Measurements from ENCODE around the gene ISOC1.

Gene ISOC1

GRCh38 chr5:129078660-129079059 lies 15.9 kb upstream of the ISOC1 start:
- Histone ChIP-seq H3K9me3 (ENCODE audit: low read depth, low read length) (no peaks in the 10 kb centered on the region), H3K36me3 (ENCODE audit: insufficient read depth, low read length) (no peaks in the 10 kb centered on the region), H3K4me3 (no peak overlapping the region), H3K27ac (no peak overlapping the region), H3K9ac (ENCODE audit: insufficient read length) (no peak overlapping the region)
- TF ChIP-seq FOXP2 (optimal IDR thresholded peaks at IDR 0.05; ENCODE audit: control extremely low read depth, extremely low read length, insufficient read depth) (no peak), POLR2AphosphoS5 (IDR thresholded peaks at IDR 0.05; ENCODE audit: borderline replicate concordance, low read depth, low read length) (no peak), EZH2 (IDR thresholded peaks at IDR 0.05) (no peak)
- DNase-seq (ENCODE audit: low read depth, low spot score), result no peak

DNA sequence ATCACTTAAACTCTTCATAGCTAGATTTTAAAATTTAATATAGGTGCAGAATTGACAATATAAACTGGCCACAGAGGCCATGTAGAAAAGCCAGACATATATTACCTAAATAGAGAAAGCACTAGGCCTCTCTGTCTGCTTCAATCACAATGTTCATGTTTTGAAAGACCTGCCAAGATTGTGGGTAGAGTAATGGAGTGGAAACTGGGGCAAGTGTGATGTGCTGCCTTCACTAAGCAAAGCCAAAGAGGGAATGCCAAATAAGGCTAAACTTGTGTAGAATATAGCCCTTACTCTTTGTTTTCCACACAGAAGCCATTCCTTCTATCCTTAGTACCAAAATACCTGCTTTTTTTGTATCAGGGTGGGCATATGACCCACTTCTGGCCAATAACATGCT lies 15.1 kb upstream of the ISOC1 start:
- DNase-seq (ENCODE audit: low read depth, low spot score), result no peak
- Histone ChIP-seq H3K27ac (no peak overlapping the region), H3K9me3 (ENCODE audit: low read depth, low read length) (no peaks in the 10 kb centered on the region), H3K9ac (ENCODE audit: insufficient read length) (no peak overlapping the region), H3K36me3 (ENCODE audit: insufficient read depth, low read length) (no peaks in the 10 kb centered on the region), H3K4me3 (no peak overlapping the region)
- TF ChIP-seq FOXP2 (optimal IDR thresholded peaks at IDR 0.05; ENCODE audit: control extremely low read depth, extremely low read length, insufficient read depth) (no peak), POLR2AphosphoS5 (IDR thresholded peaks at IDR 0.05; ENCODE audit: borderline replicate concordance, low read depth, low read length) (no peak), EZH2 (IDR thresholded peaks at IDR 0.05) (no peak)

DNA sequence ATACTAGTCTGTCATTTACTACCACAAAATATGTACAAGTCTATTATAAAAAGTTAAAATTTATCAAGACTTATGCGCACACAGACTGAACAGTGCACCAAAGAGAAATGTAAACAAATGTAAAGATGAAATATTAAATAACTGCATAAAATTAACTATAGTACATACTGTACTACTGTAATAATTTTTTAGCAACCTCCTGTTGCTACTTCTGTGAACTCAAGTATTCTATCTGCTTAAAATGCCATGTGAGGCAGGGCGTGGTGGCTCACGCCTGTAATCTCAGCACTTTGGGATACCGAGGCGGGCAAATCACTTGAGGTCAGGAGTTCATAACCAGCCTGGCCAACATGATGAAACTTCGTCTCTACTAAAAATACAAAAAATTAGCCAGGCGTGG lies 13.8 kb upstream of the ISOC1 start:
- no peak for DNase-seq (ENCODE audit: low read depth, low spot score)
- TF ChIP-seq EZH2 (IDR thresholded peaks at IDR 0.05), result no peak
- TF ChIP-seq POLR2AphosphoS5 (IDR thresholded peaks at IDR 0.05; ENCODE audit: borderline replicate concordance, low read depth, low read length), result no peak
- H3K27ac ChIP-seq, result no peak overlapping the region

DNA sequence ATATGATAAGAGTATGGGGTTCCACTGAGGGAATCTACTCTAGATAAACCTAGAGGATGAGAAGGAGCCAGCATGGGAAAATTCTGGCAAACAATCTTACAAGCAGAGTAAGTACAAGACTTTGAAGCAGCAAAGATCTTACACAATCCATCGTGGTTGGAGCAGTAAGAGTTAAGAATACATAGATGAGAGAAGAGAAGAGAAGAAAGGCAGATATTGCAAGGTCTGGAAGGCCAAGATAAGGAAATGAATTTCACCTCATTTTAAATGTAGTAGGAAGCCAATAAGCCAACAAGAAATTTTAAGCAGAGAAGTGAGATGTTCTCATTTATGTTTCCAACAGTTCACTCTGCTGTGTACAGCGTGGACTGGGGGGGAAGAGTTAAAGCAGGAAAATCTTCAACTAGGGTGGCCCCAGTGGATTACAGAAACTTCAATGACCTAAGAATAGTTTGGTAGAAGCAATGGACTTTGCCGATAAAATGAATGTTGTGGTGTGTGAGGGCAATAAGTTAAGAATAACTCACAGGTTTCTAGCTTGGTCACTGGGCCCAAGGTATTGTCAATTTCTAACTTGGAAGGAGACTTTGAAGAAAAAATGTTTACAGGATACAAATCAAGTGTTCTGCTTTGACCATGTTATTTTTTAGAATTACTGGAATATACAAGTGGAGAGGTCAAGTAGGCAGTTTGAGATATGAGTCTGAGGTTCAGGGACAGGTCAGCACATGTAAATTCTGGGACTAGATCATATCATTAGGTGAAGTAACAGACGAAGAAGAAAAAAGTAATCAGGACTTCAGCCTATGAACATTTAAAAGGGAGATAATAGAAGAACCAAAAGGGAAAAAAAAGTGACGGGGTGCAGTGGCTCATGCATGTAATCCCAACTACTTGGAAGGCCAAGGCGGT lies 12.1 kb upstream of the ISOC1 start:
- TF ChIP-seq FOXP2 (optimal IDR thresholded peaks at IDR 0.05; ENCODE audit: control extremely low read depth, extremely low read length, insufficient read depth) (no peak), POLR2AphosphoS5 (IDR thresholded peaks at IDR 0.05; ENCODE audit: borderline replicate concordance, low read depth, low read length) (no peak), EZH2 (IDR thresholded peaks at IDR 0.05) (no peak)
- Histone ChIP-seq H3K9ac (ENCODE audit: insufficient read length) (no peak overlapping the region), H3K27ac (no peak overlapping the region), H3K4me3 (no peak overlapping the region), H3K9me3 (ENCODE audit: low read depth, low read length) (no peaks in the 10 kb centered on the region), H3K36me3 (ENCODE audit: insufficient read depth, low read length) (no peaks in the 10 kb centered on the region)
- no peak for DNase-seq (ENCODE audit: low read depth, low spot score)

More for the DNA sequence above, 13.8 kb upstream of the ISOC1 start:
- Histone ChIP-seq H3K4me3 (no peak overlapping the region), H3K36me3 (ENCODE audit: insufficient read depth, low read length) (no peaks in the 10 kb centered on the region), H3K9me3 (ENCODE audit: low read depth, low read length) (no peaks in the 10 kb centered on the region), H3K9ac (ENCODE audit: insufficient read length) (no peak overlapping the region)

GRCh38 chr5:129094924-129095899 lies 663 bp downstream of the ISOC1 start:
- peak overlapping the region; percentile 88 for H3K4me3 ChIP-seq
- H3K36me3 ChIP-seq (ENCODE audit: insufficient read depth, low read length), result no peaks in the 10 kb centered on the region
- DNase-seq (ENCODE audit: low read depth, low spot score), result no peak
- no peaks in the 10 kb centered on the region for H3K9me3 ChIP-seq (ENCODE audit: low read depth, low read length)
- H3K9ac ChIP-seq (ENCODE audit: insufficient read length), result peak overlapping the region; percentile 61
- H3K27ac ChIP-seq, result no peak overlapping the region
- TF ChIP-seq FOXP2 (optimal IDR thresholded peaks at IDR 0.05; ENCODE audit: control extremely low read depth, extremely low read length, insufficient read depth) (no peak), POLR2AphosphoS5 (IDR thresholded peaks at IDR 0.05; ENCODE audit: borderline replicate concordance, low read depth, low read length) (no peak), EZH2 (IDR thresholded peaks at IDR 0.05) (no peak)

- H3K4me3 ChIP-seq, result no peak overlapping the region
- H3K36me3 ChIP-seq (ENCODE audit: insufficient read depth, low read length), result no peaks in the 10 kb centered on the region
- H3K9me3 ChIP-seq (ENCODE audit: low read depth, low read length), result no peaks in the 10 kb centered on the region
- DNase-seq (ENCODE audit: low read depth, low spot score), result no peak
- no peak overlapping the region for H3K9ac ChIP-seq (ENCODE audit: insufficient read length)
- H3K27ac ChIP-seq, result no peak overlapping the region
- TF ChIP-seq EZH2 (IDR thresholded peaks at IDR 0.05) (no peak), FOXP2 (optimal IDR thresholded peaks at IDR 0.05; ENCODE audit: control extremely low read depth, extremely low read length, insufficient read depth) (no peak), POLR2AphosphoS5 (IDR thresholded peaks at IDR 0.05; ENCODE audit: borderline replicate concordance, low read depth, low read length) (no peak)
Observed at GRCh38 chr5:129096382-129096991, 1.9 kb downstream of the ISOC1 start.

GRCh38 chr5:129097498-129098296 lies 3.1 kb downstream of the ISOC1 start:
- no peak for TF ChIP-seq EZH2 (IDR thresholded peaks at IDR 0.05)
- no peak for TF ChIP-seq POLR2AphosphoS5 (IDR thresholded peaks at IDR 0.05; ENCODE audit: borderline replicate concordance, low read depth, low read length)
- no peak for TF ChIP-seq FOXP2 (optimal IDR thresholded peaks at IDR 0.05; ENCODE audit: control extremely low read depth, extremely low read length, insufficient read depth)
- Histone ChIP-seq H3K4me3 (no peak overlapping the region), H3K27ac (no peak overlapping the region), H3K36me3 (ENCODE audit: insufficient read depth, low read length) (no peaks in the 10 kb centered on the region), H3K9me3 (ENCODE audit: low read depth, low read length) (no peaks in the 10 kb centered on the region), H3K9ac (ENCODE audit: insufficient read length) (no peak overlapping the region)
- no peak for DNase-seq (ENCODE audit: low read depth, low spot score)

Data from SK-N-MC (cell line).